DMS114 treated with DMSO at 0.1 percent for 48 hours (cell line): ENCODE data around the gene OR56B1.
"Not testable (repeated sequence)": the region's sequence is repeated elsewhere in the genome, so short reads cannot be mapped to it uniquely, and the experiment has no call there.

Experiments
- DNase-seq: peaks from one replicate; lab custom pipeline; 2025; ENCODE audit not compliant: unreplicated experiment; lab: John Stamatoyannopoulos, UW

OR56B1 gene, protein sequence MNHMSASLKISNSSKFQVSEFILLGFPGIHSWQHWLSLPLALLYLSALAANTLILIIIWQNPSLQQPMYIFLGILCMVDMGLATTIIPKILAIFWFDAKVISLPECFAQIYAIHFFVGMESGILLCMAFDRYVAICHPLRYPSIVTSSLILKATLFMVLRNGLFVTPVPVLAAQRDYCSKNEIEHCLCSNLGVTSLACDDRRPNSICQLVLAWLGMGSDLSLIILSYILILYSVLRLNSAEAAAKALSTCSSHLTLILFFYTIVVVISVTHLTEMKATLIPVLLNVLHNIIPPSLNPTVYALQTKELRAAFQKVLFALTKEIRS

DNA sequence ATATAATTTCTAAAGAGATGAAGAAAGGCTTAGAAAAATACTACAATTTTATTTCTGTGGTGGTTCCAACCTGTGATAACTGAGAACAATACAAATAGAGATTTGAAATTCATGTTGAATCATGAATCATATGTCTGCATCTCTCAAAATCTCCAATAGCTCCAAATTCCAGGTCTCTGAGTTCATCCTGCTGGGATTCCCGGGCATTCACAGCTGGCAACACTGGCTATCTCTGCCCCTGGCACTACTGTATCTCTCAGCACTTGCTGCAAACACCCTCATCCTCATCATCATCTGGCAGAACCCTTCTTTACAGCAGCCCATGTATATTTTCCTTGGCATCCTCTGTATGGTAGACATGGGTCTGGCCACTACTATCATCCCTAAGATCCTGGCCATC, at the start of gene OR56B1:
OR56B1 (plus strand) TSS at position 53 of the 400 bp plus-strand sequence; CDS start at position 122, 69 bp downstream.
- DNase-seq: no peak

DNA sequence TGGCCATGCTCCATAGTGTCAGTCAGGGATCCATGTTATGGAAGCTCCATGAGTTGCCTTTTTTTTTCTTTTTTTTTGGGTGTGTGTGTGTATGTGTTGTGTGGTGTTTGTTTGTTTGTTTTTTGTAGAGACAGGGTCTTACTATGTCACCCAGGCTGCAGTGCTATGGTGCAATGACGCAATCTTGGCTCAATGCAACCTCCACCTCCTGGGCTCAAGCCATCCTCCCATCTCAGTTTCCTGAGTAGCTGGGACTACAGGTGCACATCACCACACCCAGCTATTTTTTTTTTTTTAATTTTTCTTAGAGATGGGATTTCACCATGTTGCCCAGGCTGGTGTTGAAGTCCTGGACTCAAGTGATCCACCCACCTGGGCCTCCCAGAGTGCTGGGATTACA, 47.8 kb upstream of the OR56B1 start:
- no peak for DNase-seq

GRCh38 chr11:5689551-5689983, 46.7 kb upstream of the OR56B1 start, which contains the start of gene TRIM22:
TRIM22 (plus strand) TSS chr11:5689790; CDS start chr11:5696233, 6,443 bp downstream.
- DNase-seq: no peak

DNA sequence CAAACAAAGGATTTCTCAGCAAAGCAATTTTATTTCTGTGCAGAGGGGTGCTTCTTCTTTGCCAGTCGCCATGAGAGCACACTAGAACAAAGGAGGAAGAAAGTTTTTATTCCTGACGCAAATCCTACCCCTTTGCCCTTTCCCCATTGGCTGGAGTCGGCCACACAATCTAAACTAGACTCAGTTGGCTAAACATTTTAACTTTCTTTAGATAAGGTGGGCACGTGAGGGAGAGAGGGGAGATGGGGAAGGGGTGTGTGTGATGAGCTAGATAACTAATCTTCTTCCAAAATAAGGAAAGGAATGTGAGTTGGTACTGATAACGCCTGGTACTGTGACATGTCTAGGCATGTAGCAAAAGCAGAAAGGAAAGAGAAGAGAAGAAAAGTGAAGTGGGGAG, 46.0 kb upstream of the OR56B1 start:
- no peak for DNase-seq

DNA sequence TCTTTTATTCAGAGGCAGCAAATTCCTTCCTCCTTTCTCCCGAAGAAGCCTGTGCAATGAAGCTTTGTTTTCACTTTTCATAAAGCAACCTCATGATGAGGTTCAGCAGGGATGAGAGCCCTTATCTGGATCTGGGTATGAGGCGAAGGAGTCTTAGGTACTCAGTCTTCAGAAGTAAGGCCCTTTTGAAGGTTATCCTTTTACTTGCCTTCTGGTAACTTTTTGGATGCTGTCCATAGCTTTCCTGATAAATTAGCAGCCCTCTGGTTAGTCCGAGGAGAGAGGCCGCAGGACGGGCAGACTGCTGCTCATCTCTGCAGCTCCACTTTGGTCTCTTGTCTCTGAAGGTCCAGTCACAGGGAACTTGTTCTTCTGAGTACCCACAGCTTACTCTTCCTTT, 45.5 kb upstream of the OR56B1 start:
- DNase-seq: no peak

GRCh38 chr11:5691238-5691963, 44.8 kb upstream of the OR56B1 start:
- not testable (repeated sequence) for DNase-seq

DNA sequence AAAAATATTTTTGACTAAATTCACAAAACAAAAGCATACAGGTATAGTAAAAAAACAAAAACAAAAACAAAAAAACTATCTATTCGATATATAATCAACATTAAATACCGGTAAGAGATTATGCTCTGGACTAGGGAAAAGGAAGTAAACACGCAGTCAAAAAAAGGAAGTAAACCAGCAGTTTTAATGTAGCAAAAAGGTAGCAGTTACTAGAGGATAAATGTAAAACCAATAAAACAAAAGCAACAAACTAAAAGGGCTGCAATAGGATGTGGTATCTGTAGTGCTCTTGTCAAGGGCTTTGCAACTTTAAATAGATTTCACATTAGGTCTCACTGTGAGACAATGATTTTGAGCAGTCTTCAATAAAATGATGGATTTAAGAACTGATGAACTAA, 44.3 kb upstream of the OR56B1 start:
- no peak for DNase-seq

DNA sequence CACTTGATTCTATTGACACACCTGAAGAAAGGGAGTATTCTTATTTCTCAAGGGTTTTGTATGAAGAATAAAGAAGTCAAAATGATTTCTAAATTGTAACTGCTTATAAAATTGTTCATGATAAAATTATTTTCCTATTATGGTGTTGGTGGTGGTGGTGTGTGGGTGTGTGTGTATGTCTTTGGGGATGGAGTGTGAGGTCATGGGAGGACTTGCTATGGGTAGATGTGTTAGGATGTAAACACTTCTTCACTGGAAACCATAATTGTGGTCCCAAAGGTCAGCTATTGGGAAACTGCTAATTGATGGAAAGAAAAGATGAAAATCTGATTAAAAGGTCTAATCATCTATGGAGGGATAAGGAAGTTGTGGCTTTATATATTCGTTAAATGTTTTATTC, 41.6 kb upstream of the OR56B1 start:
- no peak for DNase-seq

DNA sequence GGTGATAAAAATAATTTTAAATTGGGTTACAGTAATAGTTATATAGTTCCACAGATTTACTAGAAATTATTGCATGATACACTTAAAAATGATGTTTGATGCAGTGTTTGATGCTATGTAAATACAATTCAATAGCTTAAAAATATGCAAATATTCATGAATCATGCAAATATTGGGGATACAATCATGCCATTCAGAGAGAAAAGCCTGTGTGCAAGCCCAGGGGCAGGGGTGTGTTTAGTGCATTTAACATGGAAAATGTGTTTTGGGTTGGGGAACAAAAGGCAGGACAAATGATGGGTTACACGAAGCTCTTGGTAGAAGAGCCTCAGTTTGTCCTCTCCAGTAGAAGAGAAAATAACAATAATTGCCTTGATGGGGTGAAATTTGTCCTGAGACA, 40.7 kb upstream of the OR56B1 start:
- DNase-seq: no peak

- DNase-seq: no peak
These were observed 40.0 kb upstream of the OR56B1 start for GRCh38 chr11:5696210-5696609.

GRCh38 chr11:5698281-5698680, 38.0 kb upstream of the OR56B1 start:
- DNase-seq: no peak

- no peak for DNase-seq
These were observed 35.7 kb upstream of the OR56B1 start for GRCh38 chr11:5700421-5701054.

- DNase-seq: no peak
These were observed 35.1 kb upstream of the OR56B1 start for GRCh38 chr11:5701055-5701577.

- DNase-seq: no peak
These were observed 32.3 kb upstream of the OR56B1 start for GRCh38 chr11:5703741-5704536.

DNA sequence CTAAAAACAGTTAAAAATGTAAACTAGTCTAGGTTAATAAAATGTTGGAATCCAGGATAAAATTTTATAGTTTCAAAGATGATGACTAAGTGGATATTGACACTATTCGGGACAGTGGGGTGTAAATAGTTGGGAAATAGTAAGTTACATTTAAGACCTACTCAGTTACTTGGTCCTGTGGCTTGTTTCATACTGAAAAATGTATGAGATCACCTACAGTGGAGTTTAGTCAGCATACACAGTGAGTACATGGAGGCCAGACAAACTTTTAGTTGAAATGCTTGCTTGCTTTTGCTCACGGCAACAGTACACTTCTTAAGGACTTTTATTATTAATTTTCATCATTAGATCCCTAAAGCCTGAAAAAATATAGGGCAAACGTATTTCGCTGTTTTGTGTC, 30.6 kb upstream of the OR56B1 start:
- no peak for DNase-seq

GRCh38 chr11:5712507-5712906, 23.7 kb upstream of the OR56B1 start:
- no peak for DNase-seq

GRCh38 chr11:5713695-5714094, 22.6 kb upstream of the OR56B1 start:
- no peak for DNase-seq

GRCh38 chr11:5716518-5716917, 19.7 kb upstream of the OR56B1 start:
- not testable (repeated sequence) for DNase-seq

- no peak for DNase-seq
These were observed 16.3 kb upstream of the OR56B1 start for GRCh38 chr11:5719703-5720495.

GRCh38 chr11:5722622-5723021, 13.6 kb upstream of the OR56B1 start:
- no peak for DNase-seq
